Endothelial cell of umbilical vein (primary cell): Measurements from ENCODE around the gene SCO2. TPM values are rescaled to one million over a fixed set of nuclear protein-coding genes. Genes with fewer than 3 reads are reported as not detected.

Experiments
- BruUV-seq: library from RNA; stranded (reverse); fragments of 400-500 nt; replicated peaks from 2 replicates; lab custom pipeline; 2021; lab: Mats Ljungman, UMichigan
- CTCF ChIA-PET: fragments of 300-600, 350-600 bp; sonication (Branson Sonifier 250); formaldehyde crosslinking; loops from one replicate; lab custom pipeline; 2021; ENCODE audit warnings: antibody characterized with exemption, inconsistent platforms; lab: Charles Lee
- POLR2A ChIA-PET: fragments of 300-600, 350-600 bp; sonication (Branson Sonifier 250); formaldehyde crosslinking; loops from one replicate; lab custom pipeline; 2021; ENCODE audit warnings: antibody characterized with exemption, inconsistent platforms; lab: Charles Lee
- DNase-seq: peaks from one replicate; pipeline ENCODE4 v3.0.0-alpha.2; 2011; ENCODE audit warnings: low read depth, low spot score
- FAIRE-seq: peaks from 2 replicates; lab custom pipeline; 2011; peaks lifted over from hg19 to GRCh38; lab: Jason Lieb, UNC
- H2AFZ ChIP-seq: 2 replicates; pipeline ENCODE4 v1.6.0; 2012; ENCODE audit warnings: low read depth, low read length, control low read depth, inconsistent platforms
- H3K27ac ChIP-seq: 2 replicates; pipeline ENCODE4 v1.5.1; 2011; ENCODE audit warnings: low read depth, mild to moderate bottlenecking, control low read depth, low read length, moderate library complexity; ENCODE audit not compliant: insufficient read depth
- H3K27me3 ChIP-seq, 2 experiments: 2 replicates each; pipeline versions ENCODE4 v1.6.0 to v1.6.1; 2011; ENCODE audit warnings: low read length in 2 of 2, mixed read lengths in 1 of 2; ENCODE audit not compliant: control insufficient read depth in 2 of 2, insufficient read depth in 2 of 2
- H3K36me3 ChIP-seq, 2 experiments: 2 replicates in 1 of 2; 3 replicates in 1 of 2; pipeline ENCODE4 v1.5.1; 2011; ENCODE audit warnings: low read length in 2 of 2, mild to moderate bottlenecking in 1 of 2, moderate library complexity in 1 of 2; ENCODE audit not compliant: control insufficient read depth in 2 of 2, insufficient read depth in 2 of 2; ENCODE audit errors: extremely low read depth in 1 of 2
- H3K4me1 ChIP-seq: 3 replicates; pipeline ENCODE4 v1.5.1; 2011; ENCODE audit warnings: mild to moderate bottlenecking, low read length; ENCODE audit not compliant: control insufficient read depth, insufficient read depth; ENCODE audit errors: extremely low read depth
- H3K4me2 ChIP-seq: 2 replicates; pipeline ENCODE4 v1.6.1; 2011; ENCODE audit warnings: low read length, control low read depth, mixed read lengths; ENCODE audit not compliant: insufficient read depth
- H3K4me3 ChIP-seq, 3 experiments: fragments of 200-600 bp in 1 of 3; sonication (generic), shearing (Covaris generic) in 1 of 3; replicated peaks in 1 of 3; 2 replicates each; pipeline ENCODE4 v1.5.1; 2011 to 2016; ENCODE audit warnings: control low read depth in 3 of 3, low read length in 3 of 3, mild to moderate bottlenecking in 2 of 3, inconsistent platforms in 1 of 3, low read depth in 1 of 3, moderate library complexity in 1 of 3; ENCODE audit not compliant: insufficient read depth in 1 of 3
- H3K79me2 ChIP-seq: 2 replicates; pipeline ENCODE4 v1.6.0; 2012; ENCODE audit warnings: low read length, inconsistent platforms; ENCODE audit not compliant: control insufficient read depth, insufficient read depth
- H3K9ac ChIP-seq: replicated peaks from 2 replicates; pipeline ENCODE3; 2011; ENCODE audit warnings: low read length, control low read depth; ENCODE audit not compliant: insufficient read depth; ENCODE audit errors: extremely low read depth
- H3K9me1 ChIP-seq: replicated peaks from 3 replicates; pipeline ENCODE4 v1.6.0; 2011; ENCODE audit warnings: mild to moderate bottlenecking, low read length; ENCODE audit not compliant: control insufficient read depth, insufficient read depth; ENCODE audit errors: extremely low read depth
- H3K9me3 ChIP-seq: replicated peaks from 2 replicates; pipeline ENCODE4 v1.5.1; 2012; ENCODE audit warnings: low read length, inconsistent platforms; ENCODE audit not compliant: control insufficient read depth, insufficient read depth
- H4K20me1 ChIP-seq: replicated peaks from 2 replicates; pipeline ENCODE3; 2011; ENCODE audit warnings: mild to moderate bottlenecking, low read length; ENCODE audit not compliant: control insufficient read depth, insufficient read depth; ENCODE audit errors: extremely low read depth
- EZH2 ChIP-seq: IDR thresholded peaks from 2 replicates; pipeline ENCODE4 v1.6.1; 2012; ENCODE audit warnings: borderline replicate concordance, low read depth, mild to moderate bottlenecking, moderate library complexity, low read length, inconsistent platforms; ENCODE audit not compliant: severe bottlenecking
- FOS ChIP-seq: IDR thresholded peaks from 2 replicates; pipeline ENCODE4 v1.6.1; 2011; ENCODE audit warnings: mild to moderate bottlenecking, low read length, moderate library complexity, borderline replicate concordance; ENCODE audit not compliant: insufficient read depth
- GATA2 ChIP-seq: IDR thresholded peaks from 2 replicates; pipeline ENCODE4 v1.7.0; 2011; ENCODE audit warnings: low read depth, mild to moderate bottlenecking, moderate library complexity, mixed read lengths, low read length; ENCODE audit not compliant: insufficient read length, insufficient read depth
- JUN ChIP-seq: IDR thresholded peaks from 2 replicates; pipeline ENCODE4 v1.6.1; 2011; ENCODE audit warnings: borderline replicate concordance, low read depth; ENCODE audit not compliant: insufficient read length, insufficient read depth
- MYC ChIP-seq: IDR thresholded peaks from one replicate; pipeline ENCODE4 v1.6.1; 2011; ENCODE audit warnings: mild to moderate bottlenecking, low read depth, low read length
- POLR2A ChIP-seq: IDR thresholded peaks from 2 replicates; pipeline ENCODE4 v1.6.1; 2012; ENCODE audit warnings: low read depth, mild to moderate bottlenecking, control low read depth, low read length
- POLR2AphosphoS5 ChIP-seq: IDR thresholded peaks from 2 replicates; pipeline ENCODE4 v1.6.1; 2012; ENCODE audit warnings: low read depth, mild to moderate bottlenecking, control low read depth, low read length, moderate library complexity; ENCODE audit not compliant: insufficient read depth
- dilution Hi-C: fragments of 300-500 bp; cut with MboI; formaldehyde crosslinking; loops from one replicate; pipeline ENCODE4 v1.15.0; 2019; ENCODE audit warnings: low sequenced_read_pairs; ENCODE audit not compliant: extremely low pct_ligation_motif_present
- intact Hi-C: fragments of 100-400 bp; cut with micrococcal nuclease; formaldehyde crosslinking; loops from one replicate; pipeline ENCODE4 v1.10.0; 2022
- polyA plus RNA-seq, 4 experiments: library from polyadenylated mRNA; depleted of rRNA in 3 of 4; stranded (reverse) in 3 of 4; unstranded in 1 of 4; fragments of >200 nt; gene quantifications; 2 replicates each; pipeline versions ENCODE4 v1.2.1 to v1.2.3, GENCODE V29; 2011 to 2012; ENCODE audit warnings: missing spikeins in 1 of 4
- total RNA-seq: library from RNA; stranded (reverse); gene quantifications from 2 replicates; pipeline ENCODE4 v1.2.3, GENCODE V29; 2021
- TF ChIP-seq, protein P1 (sequence below), 2 donors: IDR thresholded peaks; 1 replicate in 1 of 2; 2 replicates in 1 of 2; pipeline ENCODE4 v1.5.1; 2011; ENCODE audit warnings: low read length in 2 of 2, mild to moderate bottlenecking in 2 of 2, moderate library complexity in 2 of 2, control low read depth in 1 of 2, inconsistent platforms in 1 of 2, low read depth in 1 of 2; ENCODE audit not compliant: insufficient read depth in 1 of 2; ENCODE audit errors: extremely low read depth in 1 of 2
- TF ChIP-seq, protein P2 (sequence below): IDR thresholded peaks from 2 replicates; pipeline ENCODE4 v1.6.1; 2011; ENCODE audit not compliant: insufficient read depth, insufficient read length

The SCO2 gene
- total and polyA plus RNA-seq, 2 donors (not counting 3 experiments of a cell fraction or from before 2014, with no cell fraction given), result 3.5 to 3.7 TPM

- Histone ChIP-seq H3K4me3 (no peak overlapping the region), H3K9me1 (no peaks in the 10 kb centered on the region), H3K9ac (no peak overlapping the region), H4K20me1 (no peaks in the 10 kb centered on the region), H3K36me3 (no peaks in the 10 kb centered on the region), H2AFZ (no peak overlapping the region), H3K4me1 (no peaks in the 10 kb centered on the region), H3K4me2 (no peak overlapping the region), H3K27ac (no peak overlapping the region), H3K79me2 (no peaks in the 10 kb centered on the region), H3K9me3 (no peaks in the 10 kb centered on the region), H3K27me3 (no peaks in the 10 kb centered on the region)
- CTCF ChIA-PET, result interaction anchor here (2.5 kb wide), 1 partner anchor 8 kb away, joined by 12 read pairs; the partner anchor contains the start of gene SYCE3
- FAIRE-seq, result no peak
- BruUV-seq, result no TSS peak
- DNase-seq, result no peak
- POLR2A ChIA-PET, result no interaction called here
- dilution Hi-C loops (no loop called here), intact Hi-C loops (no loop called here)
- TF ChIP-seq FOS, result no peak
- TF ChIP-seq POLR2AphosphoS5, result no peak
- no peak for TF ChIP-seq EZH2
- no peak for TF ChIP-seq JUN
- no peak for TF ChIP-seq POLR2A
- no peak for TF ChIP-seq GATA2
- TF ChIP-seq, protein P1, sequence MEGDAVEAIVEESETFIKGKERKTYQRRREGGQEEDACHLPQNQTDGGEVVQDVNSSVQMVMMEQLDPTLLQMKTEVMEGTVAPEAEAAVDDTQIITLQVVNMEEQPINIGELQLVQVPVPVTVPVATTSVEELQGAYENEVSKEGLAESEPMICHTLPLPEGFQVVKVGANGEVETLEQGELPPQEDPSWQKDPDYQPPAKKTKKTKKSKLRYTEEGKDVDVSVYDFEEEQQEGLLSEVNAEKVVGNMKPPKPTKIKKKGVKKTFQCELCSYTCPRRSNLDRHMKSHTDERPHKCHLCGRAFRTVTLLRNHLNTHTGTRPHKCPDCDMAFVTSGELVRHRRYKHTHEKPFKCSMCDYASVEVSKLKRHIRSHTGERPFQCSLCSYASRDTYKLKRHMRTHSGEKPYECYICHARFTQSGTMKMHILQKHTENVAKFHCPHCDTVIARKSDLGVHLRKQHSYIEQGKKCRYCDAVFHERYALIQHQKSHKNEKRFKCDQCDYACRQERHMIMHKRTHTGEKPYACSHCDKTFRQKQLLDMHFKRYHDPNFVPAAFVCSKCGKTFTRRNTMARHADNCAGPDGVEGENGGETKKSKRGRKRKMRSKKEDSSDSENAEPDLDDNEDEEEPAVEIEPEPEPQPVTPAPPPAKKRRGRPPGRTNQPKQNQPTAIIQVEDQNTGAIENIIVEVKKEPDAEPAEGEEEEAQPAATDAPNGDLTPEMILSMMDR (IDR thresholded peaks at IDR 0.05; ENCODE audit: extremely low read depth in 1 of 2, insufficient read depth in 1 of 2, low read depth in 1 of 2, low read length in 2 of 2), result no peak
- TF ChIP-seq, protein P2, sequence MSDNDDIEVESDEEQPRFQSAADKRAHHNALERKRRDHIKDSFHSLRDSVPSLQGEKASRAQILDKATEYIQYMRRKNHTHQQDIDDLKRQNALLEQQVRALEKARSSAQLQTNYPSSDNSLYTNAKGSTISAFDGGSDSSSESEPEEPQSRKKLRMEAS, result no peak
- TF ChIP-seq MYC, result no peak
These were observed 45.5 kb upstream of the SCO2 start for GRCh38 chr22:50570861-50571260.
